GM12892 (cell line): ENCODE measurements around the gene GSTM5.
A peak's percentile ranks its signal among the peaks of the same experiment; 100 is the strongest.
"Not testable (repeated sequence)": the region's sequence is repeated elsewhere in the genome, so short reads cannot be mapped to it uniquely, and the experiment has no call there.

Source experiments
- DNase-seq: peaks from one replicate; pipeline ENCODE4 v3.0.0; 2011; ENCODE audit not compliant: insufficient read length
- FAIRE-seq: peaks from 2 replicates; lab custom pipeline; 2011; peaks lifted over from hg19 to GRCh38; lab: Jason Lieb, UNC
- POLR2A ChIP-seq: IDR thresholded peaks from 2 replicates; pipeline ENCODE4 v1.6.1; 2011; ENCODE audit warnings: low read depth, low read length, control low read depth
- POLR2AphosphoS5 ChIP-seq: IDR thresholded peaks from 2 replicates; pipeline ENCODE4 v1.6.1; 2011; ENCODE audit warnings: low read depth, low read length, control low read depth
- TAF1 ChIP-seq: IDR thresholded peaks from 2 replicates; pipeline ENCODE4 v1.6.1; 2011; ENCODE audit warnings: low read depth, mild to moderate bottlenecking, control low read depth, low read length, borderline replicate concordance

GSTM5 gene

GRCh38 chr1:109687641-109688499 lies 24.2 kb upstream of the GSTM5 start, which contains the start of gene GSTM1:
Gene GSTM1 (plus strand): TSS chr1:109687817. CDS start chr1:109687874, 57 bp downstream.
- DNase-seq (peak; percentile 59), FAIRE-seq (no peak)
- TF ChIP-seq POLR2A (peak; percentile 41; the same call in 1 of the 2 replicates), POLR2AphosphoS5 (0 out of 2 replicates have a peak, but pooled peaks have one; percentile 41), TAF1 (no peak)

- no peak for FAIRE-seq
- no peak for DNase-seq
- TF ChIP-seq POLR2AphosphoS5 (no peak), POLR2A (no peak), TAF1 (no peak)
Measured at GRCh38 chr1:109689844-109690405, 22.1 kb upstream of the GSTM5 start.

GRCh38 chr1:109691759-109692158 lies 20.3 kb upstream of the GSTM5 start:
- DNase-seq = no peak
- FAIRE-seq = no peak
- TF ChIP-seq POLR2AphosphoS5 = no peak
- TF ChIP-seq POLR2A = no peak
- TF ChIP-seq TAF1 = no peak

- not testable (repeated sequence) for DNase-seq, FAIRE-seq
Measured at GRCh38 chr1:109694400-109694799, 17.7 kb upstream of the GSTM5 start.

- FAIRE-seq, DNase-seq: not testable (repeated sequence)
Measured at GRCh38 chr1:109695138-109695537, 16.9 kb upstream of the GSTM5 start.

- TF ChIP-seq TAF1 = no peak
- no peak for TF ChIP-seq POLR2A
- TF ChIP-seq POLR2AphosphoS5 = no peak
- FAIRE-seq = no peak
- no peak for DNase-seq
Measured at GRCh38 chr1:109697066-109697465, 15.0 kb upstream of the GSTM5 start.

GRCh38 chr1:109697861-109698260 lies 14.2 kb upstream of the GSTM5 start:
- not testable (repeated sequence) for DNase-seq, FAIRE-seq

GRCh38 chr1:109702940-109703339 lies 9.1 kb upstream of the GSTM5 start:
- not testable (repeated sequence) for DNase-seq, FAIRE-seq

- TF ChIP-seq POLR2AphosphoS5 = no peak
- TF ChIP-seq POLR2A = no peak
- TF ChIP-seq TAF1 = no peak
- DNase-seq = no peak
- FAIRE-seq = no peak
Measured at GRCh38 chr1:109704173-109704572, 7.9 kb upstream of the GSTM5 start.

- DNase-seq = no peak
- TF ChIP-seq TAF1 (no peak), POLR2AphosphoS5 (no peak), POLR2A (no peak)
- no peak for FAIRE-seq
Measured at GRCh38 chr1:109705411-109705810, 6.6 kb upstream of the GSTM5 start.

GRCh38 chr1:109708949-109709348 lies 3.1 kb upstream of the GSTM5 start:
- not testable (repeated sequence) for FAIRE-seq, DNase-seq

GRCh38 chr1:109709822-109710221 lies 2.2 kb upstream of the GSTM5 start:
- not testable (repeated sequence) for DNase-seq, FAIRE-seq

- DNase-seq (no peak), FAIRE-seq (no peak)
- TF ChIP-seq POLR2A (no peak), POLR2AphosphoS5 (no peak), TAF1 (no peak)
Measured at GRCh38 chr1:109712321-109712864, 342 bp downstream of the GSTM5 start.
